Stimulated activated CD4-positive, alpha-beta T cell treated with anti-CD3 and anti-CD28 coated beads, TNF-alpha, amount 100 ng/mL, for 1 hour (primary cell): ENCODE results near the gene GBE1.

Experiments
- DNase-seq, 3 donors: peaks; one replicate each; pipeline ENCODE4 v3.0.0-alpha.2; 2020; ENCODE audit warnings: low read depth in 3 of 3, low spot score in 1 of 3

The GBE1 gene

GRCh38 chr3:81472600-81473362 lies 288.7 kb downstream of the GBE1 start:
- DNase-seq, result no peak

DNA sequence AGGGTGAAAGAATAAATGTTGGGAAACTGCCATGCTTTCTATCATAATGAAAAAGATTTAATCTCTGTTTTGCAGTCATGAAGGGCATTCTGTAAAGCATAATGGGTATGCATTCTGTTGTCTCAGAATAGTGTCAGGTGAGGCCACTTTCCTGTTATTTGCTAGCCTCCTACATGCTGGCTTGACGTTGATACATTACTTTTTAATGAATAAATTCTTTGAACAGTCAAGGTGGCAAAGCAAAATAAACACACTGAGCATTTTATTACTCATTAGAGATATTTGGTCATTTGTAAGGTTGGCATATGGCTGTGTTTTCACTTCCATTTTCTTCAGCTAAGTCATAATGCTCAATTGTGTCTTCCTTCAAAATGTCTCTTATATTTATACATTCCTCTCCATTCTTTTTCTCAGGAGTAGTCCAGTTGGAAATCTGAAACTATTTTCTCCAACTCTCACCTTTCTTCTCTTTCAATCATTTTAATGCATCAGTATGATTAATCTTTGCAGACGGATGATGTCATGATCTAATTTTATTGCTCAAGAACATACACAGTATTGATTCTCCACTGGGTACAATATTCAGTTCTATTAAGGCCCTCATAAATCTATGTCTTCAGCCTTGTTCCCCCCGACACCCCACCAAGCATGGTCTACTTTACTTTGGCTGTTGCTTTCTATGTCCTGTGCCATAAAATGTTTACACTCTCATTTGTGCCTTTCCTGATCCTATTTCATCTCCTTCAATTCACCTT lies 290.7 kb downstream of the GBE1 start:
- DNase-seq, result no peak

- no peak for DNase-seq
Observed at GRCh38 chr3:81468391-81468790, 293.1 kb downstream of the GBE1 start.

- no peak for DNase-seq
Observed at GRCh38 chr3:81466201-81466560, 295.3 kb downstream of the GBE1 start.

DNA sequence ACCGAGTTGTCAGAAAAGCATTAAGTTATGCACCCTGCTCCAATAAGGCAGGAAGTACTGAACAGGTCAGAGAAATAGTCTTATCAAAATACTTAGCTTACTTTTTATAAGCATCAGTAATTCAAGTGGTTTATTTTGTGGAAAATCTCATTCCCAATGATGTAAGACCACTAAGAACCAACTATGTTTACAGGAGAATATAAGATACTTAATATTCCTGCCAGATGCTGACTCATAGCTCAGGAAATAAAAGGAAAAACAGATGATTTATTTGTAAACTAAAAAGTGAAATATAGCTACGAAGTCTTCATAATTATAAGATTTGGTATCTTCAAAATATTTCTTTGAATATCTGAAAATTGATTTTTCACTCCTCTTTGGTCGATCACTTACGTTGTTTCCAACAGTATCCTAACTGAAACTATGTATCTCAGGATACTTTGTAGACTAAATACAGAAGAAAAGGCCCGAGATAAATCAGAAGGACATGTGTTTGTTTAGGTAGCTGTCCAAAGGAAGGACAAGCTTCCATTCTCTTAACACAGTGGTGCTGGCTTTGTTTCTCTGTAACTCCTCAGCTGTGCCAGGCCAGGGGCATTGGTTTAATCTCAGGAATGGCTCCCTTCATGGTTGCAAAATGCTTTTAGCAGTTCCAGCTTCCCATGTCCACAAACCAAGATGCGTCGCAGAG lies 295.8 kb downstream of the GBE1 start:
- no peak for DNase-seq

DNA sequence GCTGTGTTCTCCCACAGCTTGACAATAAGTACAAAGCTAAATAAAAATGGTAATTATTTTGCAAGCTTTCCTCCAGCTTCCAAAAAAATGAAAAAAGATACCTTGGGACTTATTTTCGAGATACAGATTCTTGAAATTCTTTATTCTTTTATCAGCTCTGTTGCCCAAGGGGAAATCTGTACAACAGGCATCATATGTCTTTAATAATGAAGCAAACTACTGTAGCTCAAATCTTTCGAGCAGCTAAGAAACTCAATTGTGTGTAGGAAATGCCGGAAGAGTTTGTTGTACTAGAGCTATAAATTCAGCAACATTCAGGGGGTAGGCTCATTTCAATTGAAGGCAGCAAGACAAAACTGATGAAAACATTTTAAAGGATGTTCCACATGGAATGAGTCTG lies 297.7 kb downstream of the GBE1 start:
- no peak for DNase-seq

- DNase-seq, result no peak
Observed at GRCh38 chr3:81462921-81463320, 298.5 kb downstream of the GBE1 start.

GRCh38 chr3:81459733-81460132 lies 301.7 kb downstream of the GBE1 start:
- DNase-seq, result no peak

GRCh38 chr3:81452418-81452817 lies 309.0 kb downstream of the GBE1 start:
- no peak for DNase-seq

GRCh38 chr3:81451611-81452010 lies 309.8 kb downstream of the GBE1 start:
- no peak for DNase-seq

DNA sequence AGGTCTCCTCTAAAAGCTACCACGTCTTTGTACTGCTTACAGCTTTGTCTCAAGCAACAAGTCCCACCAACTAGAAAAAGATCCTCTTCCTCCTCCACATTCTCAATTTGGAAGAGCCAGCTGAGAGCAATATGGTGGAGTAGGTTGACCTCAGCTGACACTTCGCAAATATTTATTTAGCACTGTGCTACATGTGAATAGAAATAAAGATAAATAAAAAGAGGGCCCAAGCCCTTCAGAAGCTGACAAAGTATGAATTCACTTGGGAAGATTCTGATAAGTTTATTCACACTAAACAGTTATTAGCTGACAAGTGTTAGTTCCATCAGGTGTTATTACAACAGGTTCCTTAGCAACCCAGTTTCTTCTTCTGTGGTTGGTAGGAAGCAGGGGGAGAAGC lies 310.3 kb downstream of the GBE1 start:
- DNase-seq, result no peak

DNA sequence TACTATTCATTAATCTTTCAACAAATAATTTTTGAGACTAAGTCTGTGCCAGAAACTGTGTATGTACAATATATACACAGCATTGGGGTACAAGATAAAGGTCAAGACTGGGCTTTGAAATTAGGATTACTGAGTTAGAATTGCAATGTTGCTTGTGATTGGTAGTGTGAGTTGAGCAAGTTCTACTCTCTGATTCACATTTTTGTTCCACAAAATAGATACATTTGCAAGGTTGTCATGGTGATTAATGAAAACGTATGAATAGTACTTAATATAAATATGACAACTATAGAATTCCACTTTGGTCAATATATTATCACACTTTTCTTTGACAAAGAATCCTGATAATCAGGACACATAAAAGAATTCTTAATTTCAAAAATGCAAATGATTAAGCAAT lies 314.6 kb downstream of the GBE1 start:
- DNase-seq, result no peak

DNA sequence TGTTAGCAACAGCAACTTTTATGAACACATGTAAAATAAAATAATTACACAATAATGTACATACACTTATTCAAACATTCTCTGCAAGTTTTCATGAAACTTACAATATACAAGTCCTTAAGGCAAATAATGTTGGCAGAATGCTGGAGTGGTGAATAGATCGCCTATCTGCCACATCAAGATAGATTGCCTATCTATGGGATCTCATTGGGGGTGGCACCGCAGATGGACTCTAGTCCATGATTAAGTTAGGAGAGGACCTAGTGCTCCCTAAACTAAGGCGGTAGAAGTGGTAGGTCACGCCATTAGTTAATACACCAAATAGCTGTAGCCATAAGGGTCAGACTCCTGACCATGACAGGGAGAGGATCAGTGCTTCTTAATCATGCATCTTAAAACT lies 315.7 kb downstream of the GBE1 start:
- no peak for DNase-seq

- DNase-seq, result no peak
Observed at GRCh38 chr3:81444817-81445460, 316.5 kb downstream of the GBE1 start.

DNA sequence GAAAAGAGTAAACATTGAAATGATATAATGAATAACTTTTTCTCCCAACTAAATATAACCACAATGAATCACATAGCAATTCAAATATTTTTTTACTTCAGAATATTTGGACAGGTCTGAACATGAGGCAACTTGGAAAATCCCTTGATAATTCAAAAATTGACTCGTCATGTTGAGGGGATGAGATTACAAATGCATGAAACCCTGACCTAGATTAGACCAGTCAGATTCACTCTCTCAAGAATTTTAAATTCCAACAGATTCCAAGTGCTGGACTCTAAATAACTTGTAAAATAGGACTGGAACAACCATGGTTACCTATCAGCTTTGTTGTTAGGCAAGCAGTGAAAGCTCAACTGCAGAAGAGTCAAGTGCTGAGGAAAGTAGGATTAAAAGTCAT lies 317.5 kb downstream of the GBE1 start:
- no peak for DNase-seq

- DNase-seq, result no peak
Observed at GRCh38 chr3:81443457-81443782, 318.0 kb downstream of the GBE1 start.

DNA sequence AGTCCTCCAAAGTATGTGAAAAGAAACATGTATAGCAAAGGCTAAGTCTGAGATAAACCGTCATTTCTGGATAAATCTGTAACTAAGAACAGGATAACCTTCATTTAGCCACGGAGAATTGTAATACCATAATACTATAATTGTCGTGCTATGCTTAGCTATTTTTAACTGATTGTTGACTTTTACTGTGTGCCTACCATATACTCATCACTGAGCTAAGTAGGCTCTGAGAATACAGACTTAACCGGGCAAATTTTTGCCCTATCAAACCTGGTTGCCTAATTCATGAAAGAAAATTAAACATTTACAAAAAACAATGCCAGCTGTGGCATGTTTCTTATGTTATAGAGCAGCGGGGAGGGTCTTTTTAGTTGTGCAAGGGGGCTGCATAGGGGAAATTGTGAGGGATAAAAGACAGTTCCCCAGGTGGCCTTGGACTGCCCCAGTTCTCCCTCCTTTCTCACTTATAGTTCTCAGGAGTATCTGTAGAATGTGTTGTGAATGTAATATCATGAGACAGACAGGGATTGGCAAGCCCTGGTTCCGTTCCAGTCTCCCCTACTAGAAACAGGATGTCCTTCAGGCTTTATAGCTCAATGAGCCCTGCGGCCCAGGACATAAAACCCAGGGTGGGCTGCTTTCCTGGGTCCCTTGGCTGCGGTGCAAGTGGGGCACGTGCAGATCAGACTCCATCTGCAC lies 318.5 kb downstream of the GBE1 start:
- no peak for DNase-seq

- no peak for DNase-seq
Observed at GRCh38 chr3:81440661-81441060, 320.8 kb downstream of the GBE1 start.
